Parathyroid adenoma (tissue), 2 donors: ENCODE measurements around the gene SLC7A5.
"Not testable (repeated sequence)": the region's sequence is repeated elsewhere in the genome, so short reads cannot be mapped to it uniquely, and the experiment has no call there.

Experiments used
- H2AFZ ChIP-seq: fragments of 300-600 bp; sonication (generic); one replicate; pipeline ENCODE4 v1.7.0; 2017; ENCODE audit warnings: antibody characterized with exemption, mild to moderate bottlenecking
- H3K27ac ChIP-seq: fragments of 300-600 bp; sonication (generic); one replicate; pipeline ENCODE4 v1.7.0; 2017
- H3K27me3 ChIP-seq: fragments of 300-600 bp; sonication (generic); one replicate; pipeline ENCODE4 v1.7.0; 2017; ENCODE audit warnings: low read length; ENCODE audit not compliant: control insufficient read depth, insufficient read depth
- H3K36me3 ChIP-seq: fragments of 300-600 bp; sonication (generic); one replicate; pipeline ENCODE4 v1.7.0; 2017; ENCODE audit warnings: low read length; ENCODE audit not compliant: control insufficient read depth, insufficient read depth
- H3K4me1 ChIP-seq: fragments of 300-600 bp; sonication (generic); one replicate; pipeline ENCODE4 v1.7.0; 2017; ENCODE audit warnings: control low read depth
- H3K4me2 ChIP-seq: fragments of 300-600 bp; sonication (generic); one replicate; pipeline ENCODE4 v1.7.0; 2017; ENCODE audit warnings: low read length
- H3K4me3 ChIP-seq: fragments of 300-600 bp; sonication (generic); one replicate; pipeline ENCODE4 v1.7.0; 2017; ENCODE audit warnings: low read depth, low read length
- H3K79me2 ChIP-seq: fragments of 300-600 bp; sonication (generic); one replicate; pipeline ENCODE4 v1.7.0; 2017; ENCODE audit warnings: control low read depth
- H3K9ac ChIP-seq: fragments of 300-600 bp; sonication (generic); one replicate; pipeline ENCODE4 v1.7.0; 2017; ENCODE audit warnings: mild to moderate bottlenecking
- H3K9me3 ChIP-seq: fragments of 300-600 bp; sonication (generic); one replicate; pipeline ENCODE4 v1.7.0; 2017; ENCODE audit warnings: low read length; ENCODE audit not compliant: control insufficient read depth
- CTCF ChIP-seq: fragments of 300-600 bp; sonication (generic); IDR thresholded peaks from one replicate; pipeline ENCODE4 v1.7.0; 2017; ENCODE audit warnings: antibody characterized with exemption, mild to moderate bottlenecking
- donor health status: primary hyperparathyroidism.

Gene SLC7A5

GRCh38 chr16:87877942-87878507, 8.7 kb upstream of the SLC7A5 start:
- H3K4me1 ChIP-seq: no peaks in the 10 kb centered on the region
- no peaks in the 10 kb centered on the region for H3K27me3 ChIP-seq
- H3K27ac ChIP-seq: no peak overlapping the region
- H3K4me2 ChIP-seq: no peak overlapping the region
- H3K9ac ChIP-seq: no peak overlapping the region
- no peaks in the 10 kb centered on the region for H3K79me2 ChIP-seq
- H3K9me3 ChIP-seq: no peaks in the 10 kb centered on the region
- TF ChIP-seq CTCF: no peak
- H3K4me3 ChIP-seq: no peak overlapping the region
- no peak overlapping the region for H2AFZ ChIP-seq
- H3K36me3 ChIP-seq: no peaks in the 10 kb centered on the region

- H3K27ac ChIP-seq: no peak overlapping the region
- no peak for TF ChIP-seq CTCF
Measured at GRCh38 chr16:87874639-87875427, 5.5 kb upstream of the SLC7A5 start.

GRCh38 chr16:87870418-87871291, 1.3 kb upstream of the SLC7A5 start:
- not testable (repeated sequence) for H3K4me3 ChIP-seq, H3K36me3 ChIP-seq, H3K9me3 ChIP-seq, H2AFZ ChIP-seq, H3K79me2 ChIP-seq, H3K27ac ChIP-seq, H3K27me3 ChIP-seq, H3K4me2 ChIP-seq, H3K9ac ChIP-seq, H3K4me1 ChIP-seq

More at GRCh38 chr16:87874639-87875427, 5.5 kb upstream of the SLC7A5 start:
- Histone ChIP-seq H3K4me3 (no peak overlapping the region), H3K9ac (no peak overlapping the region), H3K79me2 (no peaks in the 10 kb centered on the region), H3K27me3 (no peaks in the 10 kb centered on the region), H3K4me1 (no peaks in the 10 kb centered on the region), H3K36me3 (no peaks in the 10 kb centered on the region), H3K9me3 (no peaks in the 10 kb centered on the region), H2AFZ (no peak overlapping the region), H3K4me2 (no peak overlapping the region)

GRCh38 chr16:87869879-87870417, 641 bp upstream of the SLC7A5 start:
- not testable (repeated sequence) for H2AFZ ChIP-seq, H3K4me2 ChIP-seq, H3K4me3 ChIP-seq, H3K79me2 ChIP-seq, H3K4me1 ChIP-seq, H3K36me3 ChIP-seq, H3K27ac ChIP-seq, H3K27me3 ChIP-seq, H3K9me3 ChIP-seq, H3K9ac ChIP-seq

GRCh38 chr16:87868254-87869029, 865 bp downstream of the SLC7A5 start:
- H3K4me3 ChIP-seq, H3K36me3 ChIP-seq, H3K4me1 ChIP-seq, H3K27me3 ChIP-seq, H3K79me2 ChIP-seq, H3K9me3 ChIP-seq, H3K27ac ChIP-seq, H3K9ac ChIP-seq: not testable (repeated sequence)
- Histone ChIP-seq H3K4me2 (peak overlapping the region; percentile 31), H2AFZ (peak overlapping the region; percentile 75)

- H3K4me2 ChIP-seq, H3K9ac ChIP-seq, H3K9me3 ChIP-seq, H3K27me3 ChIP-seq, H3K36me3 ChIP-seq, H3K79me2 ChIP-seq, H3K4me1 ChIP-seq, H2AFZ ChIP-seq, H3K4me3 ChIP-seq, H3K27ac ChIP-seq: not testable (repeated sequence)
Measured at GRCh38 chr16:87865902-87866555, 3.3 kb downstream of the SLC7A5 start.
